Endothelial cell (in vitro differentiated cells): Measurements from ENCODE around the gene RAB11FIP4. TPM values are rescaled to one million over a fixed set of nuclear protein-coding genes. Genes with fewer than 3 reads are reported as not detected.
A peak's percentile ranks its signal among the peaks of the same experiment; 100 is the strongest.

Experiments
- DNase-seq: peaks from one replicate; pipeline ENCODE4 v3.0.0; 2021; ENCODE audit warnings: low spot score
- H3K27ac Mint-ChIP-seq: one replicate; pipeline ENCODE4 v1.8.0; 2021; ENCODE audit warnings: mixed read lengths, inconsistent platforms; ENCODE audit not compliant: unreplicated experiment
- H3K27me3 Mint-ChIP-seq: one replicate; pipeline ENCODE4 v1.8.0; 2021; ENCODE audit warnings: mild to moderate bottlenecking, moderate library complexity, mixed read lengths, inconsistent platforms; ENCODE audit not compliant: unreplicated experiment
- H3K36me3 Mint-ChIP-seq: one replicate; pipeline ENCODE4 v1.8.0; 2021; ENCODE audit warnings: mild to moderate bottlenecking, low read depth, mixed read lengths, inconsistent platforms; ENCODE audit not compliant: unreplicated experiment
- H3K4me1 Mint-ChIP-seq: one replicate; pipeline ENCODE4 v1.8.0; 2021; ENCODE audit warnings: mild to moderate bottlenecking, mixed read lengths, inconsistent platforms; ENCODE audit not compliant: unreplicated experiment
- H3K4me3 Mint-ChIP-seq: one replicate; pipeline ENCODE4 v1.8.0; 2021; ENCODE audit warnings: mild to moderate bottlenecking, mixed read lengths, inconsistent platforms; ENCODE audit not compliant: unreplicated experiment
- H3K9me3 Mint-ChIP-seq: one replicate; pipeline ENCODE4 v1.8.0; 2021; ENCODE audit warnings: mixed read lengths, inconsistent platforms; ENCODE audit not compliant: unreplicated experiment
- CTCF ChIP-seq: fragments of 200-600 bp; sonication (generic); IDR thresholded peaks from one replicate; pipeline ENCODE4 v1.5.0; 2021; ENCODE audit warnings: antibody characterized with exemption; ENCODE audit not compliant: unreplicated experiment
- total RNA-seq: library from RNA; stranded (reverse); fragmentation: NEBNext Ultra II Directional; extraction: Animal tissue kit (Norgen Biotek cat#: 25700); gene quantifications from one replicate; pipeline ENCODE4 v1.2.1, GENCODE V29; 2021; ENCODE audit not compliant: unreplicated experiment

RAB11FIP4 gene
- total RNA-seq, 1 donor from 2014 or later, result 0.92 TPM

- H3K36me3 Mint-ChIP-seq, result peaks cover 4% of the 10 kb centered on the region
- no peak overlapping the region for H3K27ac Mint-ChIP-seq
- no peak for TF ChIP-seq CTCF
- H3K27me3 Mint-ChIP-seq, result peaks cover 13% of the 10 kb centered on the region
- no peak overlapping the region for H3K4me3 Mint-ChIP-seq
- DNase-seq, result no peak
- H3K9me3 Mint-ChIP-seq, result no peaks in the 10 kb centered on the region
- peaks cover 14% of the 10 kb centered on the region for H3K4me1 Mint-ChIP-seq
Observed at GRCh38 chr17:31387438-31387837, 4.0 kb upstream of the RAB11FIP4 start.

- no peak overlapping the region for H3K27ac Mint-ChIP-seq
- DNase-seq, result no peak
- TF ChIP-seq CTCF, result no peak
- peaks cover under 1% of the 10 kb centered on the region for H3K36me3 Mint-ChIP-seq
- no peak overlapping the region for H3K4me3 Mint-ChIP-seq
- peaks cover 16% of the 10 kb centered on the region for H3K27me3 Mint-ChIP-seq
- no peaks in the 10 kb centered on the region for H3K9me3 Mint-ChIP-seq
- peaks cover 14% of the 10 kb centered on the region for H3K4me1 Mint-ChIP-seq
Observed at GRCh38 chr17:31388351-31388750, 3.1 kb upstream of the RAB11FIP4 start.

- H3K27me3 Mint-ChIP-seq, result peaks cover 22% of the 10 kb centered on the region
- H3K4me3 Mint-ChIP-seq, result no peak overlapping the region
- no peaks in the 10 kb centered on the region for H3K9me3 Mint-ChIP-seq
- TF ChIP-seq CTCF, result peak; percentile 78
- no peaks in the 10 kb centered on the region for H3K36me3 Mint-ChIP-seq
- H3K27ac Mint-ChIP-seq, result no peak overlapping the region
- peaks cover 14% of the 10 kb centered on the region for H3K4me1 Mint-ChIP-seq
- peak; percentile 69 for DNase-seq
Observed at GRCh38 chr17:31388770-31389656, 2.5 kb upstream of the RAB11FIP4 start.

GRCh38 chr17:31389657-31390381 lies 1.7 kb upstream of the RAB11FIP4 start:
- peak; percentile 49 for TF ChIP-seq CTCF
- Mint-ChIP-seq H3K9me3 (no peaks in the 10 kb centered on the region), H3K4me3 (no peak overlapping the region), H3K4me1 (peaks cover 14% of the 10 kb centered on the region), H3K27ac (no peak overlapping the region), H3K27me3 (peaks cover 22% of the 10 kb centered on the region), H3K36me3 (no peaks in the 10 kb centered on the region)
- no peak for DNase-seq

GRCh38 chr17:31390426-31390747 lies 1.1 kb upstream of the RAB11FIP4 start:
- Mint-ChIP-seq H3K27ac (no peak overlapping the region), H3K4me3 (no peak overlapping the region), H3K9me3 (no peaks in the 10 kb centered on the region), H3K4me1 (peaks cover 14% of the 10 kb centered on the region), H3K36me3 (no peaks in the 10 kb centered on the region), H3K27me3 (peaks cover 24% of the 10 kb centered on the region)
- no peak for TF ChIP-seq CTCF
- DNase-seq, result no peak
